Liver (tissue), 3 donors: ENCODE measurements around the gene GSAP.

Experiments
- ATF3 ChIP-seq: IDR thresholded peaks from 2 replicates; pipeline ENCODE4 v1.6.1; 2016; ENCODE audit warnings: antibody characterized with exemption
- CTCF ChIP-seq: fragments of 150-350 bp; IDR thresholded peaks from 2 replicates; pipeline ENCODE4 v1.5.1; 2017; ENCODE audit warnings: improper control_type of control experiment, low read depth, low read length; ENCODE audit not compliant: missing input control
- GABPA ChIP-seq, 2 donors: IDR thresholded peaks in 1 of 2; conservative IDR thresholded peaks in 1 of 2; 2 replicates each; pipeline ENCODE4 v1.6.1; 2016; ENCODE audit warnings: antibody characterized with exemption in 2 of 2, mild to moderate bottlenecking in 1 of 2, moderate library complexity in 1 of 2
- MAX ChIP-seq: IDR thresholded peaks from 2 replicates; pipeline ENCODE4 v1.6.1; 2016; ENCODE audit warnings: antibody characterized with exemption
- NR2F2 ChIP-seq: IDR thresholded peaks from 2 replicates; pipeline ENCODE4 v1.6.1; 2016; ENCODE audit warnings: antibody characterized with exemption
- RAD21 ChIP-seq, 2 donors: IDR thresholded peaks; 2 replicates each; pipeline ENCODE4 v1.6.1; 2016; ENCODE audit warnings: antibody characterized with exemption in 2 of 2, mild to moderate bottlenecking in 2 of 2
- REST ChIP-seq: IDR thresholded peaks from 2 replicates; pipeline ENCODE4 v1.6.1; 2016; ENCODE audit warnings: antibody characterized with exemption, mild to moderate bottlenecking
- SP1 ChIP-seq: IDR thresholded peaks from 2 replicates; pipeline ENCODE4 v1.6.1; 2018; ENCODE audit warnings: antibody characterized with exemption, mild to moderate bottlenecking
- TAF1 ChIP-seq: conservative IDR thresholded peaks from 2 replicates; pipeline ENCODE4 v1.6.1; 2016; ENCODE audit warnings: antibody characterized with exemption, mild to moderate bottlenecking
- donor health status: healthy.
- donor health status: healthy.

- TF ChIP-seq CTCF (no peak), MAX (no peak), ATF3 (no peak), SP1 (no peak), GABPA (IDR thresholded peaks at IDR 0.05 in 1 of 2, conservative IDR thresholded peaks at IDR 0.05 in 1 of 2) (no peak), NR2F2 (no peak), TAF1 (no peak), REST (no peak), RAD21 (IDR thresholded peaks at IDR 0.05) (no peak)
These were observed 150.5 kb downstream of the GSAP start for GRCh38 chr7:77265666-77266065.
